Osteoblast (primary cell): ENCODE data around the gene DOC2B. TPM values are rescaled to one million over a fixed set of nuclear protein-coding genes. Genes with fewer than 3 reads are reported as not detected.

Source experiments
- DNase-seq: peaks from one replicate; pipeline ENCODE4 v3.0.0; 2011; ENCODE audit warnings: low spot score, mixed read lengths; ENCODE audit not compliant: insufficient read length; ENCODE audit errors: missing footprints
- H2AFZ ChIP-seq: 2 replicates; pipeline ENCODE4 v1.6.0; 2011; ENCODE audit warnings: mild to moderate bottlenecking, low read length
- H3K27ac ChIP-seq: 2 replicates; pipeline ENCODE4 v1.5.1; 2011; ENCODE audit warnings: mild to moderate bottlenecking, low read depth, low read length, moderate library complexity
- H3K27me3 ChIP-seq: 2 replicates; pipeline ENCODE4 v1.6.0; 2012; ENCODE audit warnings: mild to moderate bottlenecking, control low read depth, inconsistent platforms, low read length, moderate library complexity; ENCODE audit not compliant: insufficient read depth
- H3K36me3 ChIP-seq: 2 replicates; pipeline ENCODE4 v1.5.1; 2011; ENCODE audit warnings: mild to moderate bottlenecking, low read length, control low read depth, moderate library complexity; ENCODE audit not compliant: insufficient read depth
- H3K4me1 ChIP-seq: 2 replicates; pipeline ENCODE4 v1.5.1; 2011; ENCODE audit warnings: mild to moderate bottlenecking, low read length, control low read depth, moderate library complexity; ENCODE audit not compliant: insufficient read depth
- H3K4me2 ChIP-seq: 2 replicates; pipeline ENCODE4 v1.6.0; 2011; ENCODE audit warnings: mild to moderate bottlenecking, low read length; ENCODE audit not compliant: insufficient read depth
- H3K4me3 ChIP-seq: fragments of 200-600 bp; sonication (generic); 3 replicates; pipeline ENCODE4 v1.5.1; 2012; ENCODE audit warnings: mild to moderate bottlenecking, low read length, inconsistent platforms; ENCODE audit not compliant: insufficient read depth
- H3K79me2 ChIP-seq: 2 replicates; pipeline ENCODE4 v1.6.0; 2012; ENCODE audit warnings: mild to moderate bottlenecking, low read length, control low read depth, inconsistent platforms; ENCODE audit not compliant: insufficient read depth
- H3K9me3 ChIP-seq: 2 replicates; pipeline ENCODE4 v1.5.1; 2011; ENCODE audit warnings: low read depth, low read length, control low read depth
- H4K20me1 ChIP-seq: 2 replicates; pipeline ENCODE4 v1.6.0; 2012; ENCODE audit warnings: mild to moderate bottlenecking, low read length, control low read depth; ENCODE audit not compliant: insufficient read depth
- total RNA-seq: library from RNA; depleted of rRNA; stranded (reverse); fragments of >200 nt; gene quantifications from 2 replicates; pipeline ENCODE4 v1.2.3, GENCODE V29; 2012
- TF ChIP-seq, protein P1 (sequence below): IDR thresholded peaks from 2 replicates; pipeline ENCODE4 v1.5.1; 2011; ENCODE audit warnings: mild to moderate bottlenecking, low read depth, low read length, moderate library complexity; ENCODE audit errors: extremely low read depth

Gene DOC2B
- total RNA-seq, 1 donor = not detected

DNA sequence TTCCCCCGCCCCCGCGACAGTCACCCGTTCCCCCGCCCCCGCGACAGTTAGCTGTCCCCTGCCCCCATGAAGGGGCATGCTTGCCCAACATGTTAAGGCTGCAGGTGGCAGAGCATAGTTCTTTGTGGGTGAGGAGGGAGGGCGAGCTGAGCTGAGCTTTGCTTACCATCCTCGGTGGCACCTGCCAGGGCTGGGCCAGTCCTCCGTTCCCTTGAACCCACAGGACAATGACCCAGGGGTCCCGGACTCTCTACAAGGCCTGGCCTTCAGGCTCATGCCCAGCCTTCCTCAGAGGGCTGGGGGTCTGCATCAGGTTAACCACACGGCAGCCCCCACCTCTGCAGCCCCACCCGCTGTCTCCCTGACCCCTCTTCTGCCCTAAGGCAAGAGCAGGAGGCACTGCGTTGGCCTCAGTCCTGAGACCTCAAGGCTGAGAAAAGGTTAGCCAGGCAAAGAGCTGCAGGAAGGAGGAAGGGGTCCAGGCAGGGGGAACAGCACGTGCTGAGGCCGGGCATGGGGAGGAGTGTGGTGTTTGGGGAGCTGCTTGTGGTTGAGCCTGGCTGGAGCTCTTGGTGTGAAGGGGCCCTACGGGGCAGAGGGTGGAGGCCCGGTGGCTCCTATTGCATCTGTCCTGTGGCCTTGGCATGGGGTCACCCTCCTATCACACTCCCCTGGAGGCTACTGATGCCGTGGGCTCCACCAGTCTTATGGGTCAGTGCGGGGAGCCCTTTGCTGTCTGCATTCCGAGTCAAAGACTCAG, 11.4 kb upstream of the DOC2B start:
- no peak overlapping the region for H3K4me2 ChIP-seq
- no peaks in the 10 kb centered on the region for H3K9me3 ChIP-seq
- no peak overlapping the region for H3K4me3 ChIP-seq
- no peaks in the 10 kb centered on the region for H4K20me1 ChIP-seq
- H3K27me3 ChIP-seq = peaks cover 8% of the 10 kb centered on the region
- TF ChIP-seq, protein P1, sequence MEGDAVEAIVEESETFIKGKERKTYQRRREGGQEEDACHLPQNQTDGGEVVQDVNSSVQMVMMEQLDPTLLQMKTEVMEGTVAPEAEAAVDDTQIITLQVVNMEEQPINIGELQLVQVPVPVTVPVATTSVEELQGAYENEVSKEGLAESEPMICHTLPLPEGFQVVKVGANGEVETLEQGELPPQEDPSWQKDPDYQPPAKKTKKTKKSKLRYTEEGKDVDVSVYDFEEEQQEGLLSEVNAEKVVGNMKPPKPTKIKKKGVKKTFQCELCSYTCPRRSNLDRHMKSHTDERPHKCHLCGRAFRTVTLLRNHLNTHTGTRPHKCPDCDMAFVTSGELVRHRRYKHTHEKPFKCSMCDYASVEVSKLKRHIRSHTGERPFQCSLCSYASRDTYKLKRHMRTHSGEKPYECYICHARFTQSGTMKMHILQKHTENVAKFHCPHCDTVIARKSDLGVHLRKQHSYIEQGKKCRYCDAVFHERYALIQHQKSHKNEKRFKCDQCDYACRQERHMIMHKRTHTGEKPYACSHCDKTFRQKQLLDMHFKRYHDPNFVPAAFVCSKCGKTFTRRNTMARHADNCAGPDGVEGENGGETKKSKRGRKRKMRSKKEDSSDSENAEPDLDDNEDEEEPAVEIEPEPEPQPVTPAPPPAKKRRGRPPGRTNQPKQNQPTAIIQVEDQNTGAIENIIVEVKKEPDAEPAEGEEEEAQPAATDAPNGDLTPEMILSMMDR = no peak
- H3K27ac ChIP-seq = no peak overlapping the region
- DNase-seq = peak; percentile 58
- no peaks in the 10 kb centered on the region for H3K36me3 ChIP-seq
- no peaks in the 10 kb centered on the region for H3K79me2 ChIP-seq
- H2AFZ ChIP-seq = no peak overlapping the region
- no peaks in the 10 kb centered on the region for H3K4me1 ChIP-seq

DNA sequence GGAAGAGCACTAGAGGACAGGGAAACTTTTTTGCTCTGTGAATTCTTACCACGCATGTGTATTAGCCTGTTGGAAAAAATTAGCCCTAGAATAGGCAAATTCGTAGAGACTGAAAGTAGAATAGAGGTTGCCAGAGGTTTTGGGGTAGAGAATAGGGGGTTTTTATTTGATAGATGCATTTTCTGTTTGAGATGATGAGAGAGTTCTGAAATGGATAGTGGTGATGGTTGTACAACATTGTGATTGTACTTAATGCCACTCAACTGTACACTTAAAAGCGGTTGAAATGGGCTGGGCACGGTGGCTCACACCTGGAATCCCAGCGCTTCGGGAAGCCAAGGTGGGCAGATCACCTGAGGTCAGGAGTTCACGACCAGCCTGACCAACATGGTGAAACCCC, 8.0 kb upstream of the DOC2B start:
- Histone ChIP-seq H4K20me1 (no peaks in the 10 kb centered on the region), H3K4me3 (no peak overlapping the region), H3K27me3 (peaks cover 7% of the 10 kb centered on the region), H3K9me3 (no peaks in the 10 kb centered on the region), H2AFZ (no peak overlapping the region), H3K4me2 (no peak overlapping the region), H3K36me3 (no peaks in the 10 kb centered on the region), H3K27ac (no peak overlapping the region), H3K4me1 (no peaks in the 10 kb centered on the region), H3K79me2 (no peaks in the 10 kb centered on the region)
- TF ChIP-seq, protein P1 = no peak
- DNase-seq = peak; percentile 45

DNA sequence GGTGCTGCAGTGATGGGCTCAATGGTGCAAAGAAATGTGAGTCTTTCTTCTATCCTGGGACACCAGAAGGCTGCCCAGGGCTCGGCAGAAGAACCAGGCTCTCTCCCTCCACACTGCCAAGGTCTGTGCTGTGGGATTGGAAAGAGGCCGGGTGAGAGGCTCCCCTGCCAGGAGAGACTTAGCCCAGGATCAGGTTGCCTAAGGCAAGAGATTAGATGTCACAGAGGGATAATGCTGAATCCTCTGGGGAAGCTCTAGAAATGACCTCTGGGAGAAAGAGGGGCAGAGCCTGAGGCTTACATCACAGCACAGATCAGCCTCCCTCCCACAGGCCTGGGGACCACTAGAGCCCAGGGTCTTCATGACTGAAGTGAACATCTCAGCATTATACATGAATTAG, 5.7 kb upstream of the DOC2B start:
- H3K36me3 ChIP-seq = no peaks in the 10 kb centered on the region
- no peaks in the 10 kb centered on the region for H3K4me1 ChIP-seq
- H4K20me1 ChIP-seq = peaks cover 3% of the 10 kb centered on the region
- H3K9me3 ChIP-seq = no peaks in the 10 kb centered on the region
- H3K4me3 ChIP-seq = no peak overlapping the region
- TF ChIP-seq, protein P1 = no peak
- H3K79me2 ChIP-seq = no peaks in the 10 kb centered on the region
- H2AFZ ChIP-seq = no peak overlapping the region
- no peak overlapping the region for H3K27ac ChIP-seq
- H3K4me2 ChIP-seq = no peak overlapping the region
- DNase-seq = no peak
- peaks cover 22% of the 10 kb centered on the region for H3K27me3 ChIP-seq

DNA sequence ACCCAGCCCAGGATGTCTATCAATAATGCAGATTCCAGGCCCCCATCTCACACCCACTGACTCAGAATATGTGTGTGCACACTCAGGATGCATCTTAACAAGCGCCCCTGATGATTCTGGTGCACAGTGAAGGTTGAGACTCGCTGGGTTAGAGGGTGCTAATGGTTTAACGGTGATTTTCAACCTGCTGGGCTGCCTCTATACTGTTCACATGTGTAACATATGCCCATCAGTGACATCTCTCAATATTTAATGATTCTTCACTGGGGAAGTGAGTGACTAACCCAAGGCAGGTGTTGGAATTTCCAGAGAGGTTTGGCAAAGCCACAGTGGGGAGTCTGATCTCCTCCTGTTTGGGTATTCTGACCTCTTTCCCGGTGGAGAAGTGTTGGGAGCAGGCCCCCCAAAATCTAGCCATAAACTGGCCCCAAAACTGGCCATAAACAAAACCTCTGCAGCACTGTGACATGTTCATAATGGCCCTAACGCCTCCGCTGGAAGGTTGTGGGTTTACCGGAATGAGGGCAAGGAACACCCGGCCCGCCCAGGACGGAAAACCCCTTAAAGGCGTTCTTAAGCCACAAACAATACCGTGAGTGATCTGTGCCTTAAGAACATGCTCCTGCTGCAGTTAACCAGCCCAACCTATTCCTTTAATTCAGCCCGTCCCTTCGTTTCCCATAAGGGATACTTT, 4.1 kb upstream of the DOC2B start:
- Histone ChIP-seq H3K4me2 (no peak overlapping the region), H3K4me1 (no peaks in the 10 kb centered on the region), H3K36me3 (no peaks in the 10 kb centered on the region), H3K9me3 (no peaks in the 10 kb centered on the region), H3K79me2 (no peaks in the 10 kb centered on the region), H4K20me1 (peaks cover 3% of the 10 kb centered on the region), H3K27me3 (peaks cover 32% of the 10 kb centered on the region), H3K4me3 (no peak overlapping the region), H2AFZ (no peak overlapping the region), H3K27ac (no peak overlapping the region)
- DNase-seq = no peak
- TF ChIP-seq, protein P1 = no peak
